ENCODE measurements around the gene CCDC188. TPM values are rescaled to one million over a fixed set of nuclear protein-coding genes. Genes with fewer than 3 reads are reported as not detected.

CCDC188 gene
- total RNA-seq, 1 donor from 2014 or later: 0.44 TPM

DNA sequence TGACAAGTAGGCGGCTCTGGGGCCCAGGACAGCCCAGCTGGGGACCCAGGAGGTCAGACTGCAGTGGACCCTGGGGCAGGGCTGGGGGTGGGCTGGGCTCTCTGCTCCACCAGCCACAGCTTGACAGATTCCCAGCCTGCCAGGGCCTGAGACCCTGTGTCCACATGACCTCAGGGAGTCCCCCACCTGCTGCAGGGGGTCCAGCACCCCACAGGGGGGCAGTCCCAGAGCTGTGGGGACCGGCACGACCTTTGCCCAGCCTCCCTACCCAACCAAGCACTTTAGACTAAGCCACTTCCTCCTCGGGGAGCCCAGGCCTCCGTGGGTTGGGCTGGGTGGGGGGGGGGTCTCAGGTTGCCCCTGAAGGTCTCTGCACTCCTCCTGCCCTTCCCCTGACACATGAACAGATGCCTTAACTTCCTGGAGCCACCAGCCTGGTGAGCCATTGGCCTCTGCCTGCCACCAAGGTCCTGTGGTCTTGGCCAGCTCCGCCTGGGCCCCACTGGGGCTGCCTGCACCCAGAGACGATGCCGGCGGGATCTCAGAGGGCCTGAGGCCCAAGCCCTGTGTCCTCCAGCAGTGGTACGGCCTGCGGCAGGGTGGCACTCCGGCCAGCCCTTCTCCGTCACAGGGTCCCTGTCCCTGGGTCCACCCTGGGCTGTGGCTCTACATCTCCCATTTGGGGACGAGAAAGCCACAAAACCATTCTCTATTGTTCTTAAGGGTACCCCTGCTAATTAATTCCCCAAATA, 3.4 kb downstream of the CCDC188 start:
- no peak for ATAC-seq

DNA sequence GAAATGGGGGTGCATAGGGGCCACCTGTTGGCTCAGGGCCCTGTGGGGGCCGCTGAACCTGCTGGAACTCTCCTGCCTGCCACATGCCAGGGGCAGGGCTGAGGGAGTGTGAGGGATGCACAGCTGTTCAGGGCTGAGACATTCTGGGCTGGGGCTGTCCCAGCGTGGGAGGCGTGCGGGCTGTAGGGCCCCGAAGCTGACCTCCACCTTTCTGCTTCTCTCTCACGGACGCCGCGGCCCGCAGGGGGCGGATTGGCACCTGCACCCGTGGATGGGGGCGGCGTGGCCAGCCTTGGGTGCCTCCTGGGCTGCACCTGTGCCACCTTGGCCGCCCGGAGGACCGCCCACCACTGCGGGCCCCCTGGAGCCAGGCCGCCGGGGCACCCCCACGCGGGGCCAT, 4.1 kb downstream of the CCDC188 start:
- ATAC-seq: no peak

DNA sequence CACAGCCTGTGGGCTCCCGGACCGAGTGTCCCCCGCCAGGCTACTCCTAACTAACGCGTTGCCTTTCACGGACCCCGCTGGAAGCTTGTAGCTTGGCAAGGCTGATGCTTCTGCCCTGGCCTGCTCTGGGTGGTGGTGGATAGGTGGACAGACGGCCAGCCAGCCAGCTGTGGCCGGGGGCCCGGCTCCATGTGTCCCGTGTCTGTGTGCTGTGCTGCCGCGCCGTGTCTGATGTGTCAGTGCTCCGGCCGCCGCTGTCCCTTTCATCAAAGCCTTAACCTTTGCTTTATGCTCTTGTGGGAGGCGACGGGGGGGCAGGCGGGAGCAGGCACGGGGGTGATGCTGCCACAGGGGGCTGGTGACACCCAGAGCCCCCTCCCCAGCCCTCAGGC, 5.0 kb downstream of the CCDC188 start:
- no peak for ATAC-seq

DNA sequence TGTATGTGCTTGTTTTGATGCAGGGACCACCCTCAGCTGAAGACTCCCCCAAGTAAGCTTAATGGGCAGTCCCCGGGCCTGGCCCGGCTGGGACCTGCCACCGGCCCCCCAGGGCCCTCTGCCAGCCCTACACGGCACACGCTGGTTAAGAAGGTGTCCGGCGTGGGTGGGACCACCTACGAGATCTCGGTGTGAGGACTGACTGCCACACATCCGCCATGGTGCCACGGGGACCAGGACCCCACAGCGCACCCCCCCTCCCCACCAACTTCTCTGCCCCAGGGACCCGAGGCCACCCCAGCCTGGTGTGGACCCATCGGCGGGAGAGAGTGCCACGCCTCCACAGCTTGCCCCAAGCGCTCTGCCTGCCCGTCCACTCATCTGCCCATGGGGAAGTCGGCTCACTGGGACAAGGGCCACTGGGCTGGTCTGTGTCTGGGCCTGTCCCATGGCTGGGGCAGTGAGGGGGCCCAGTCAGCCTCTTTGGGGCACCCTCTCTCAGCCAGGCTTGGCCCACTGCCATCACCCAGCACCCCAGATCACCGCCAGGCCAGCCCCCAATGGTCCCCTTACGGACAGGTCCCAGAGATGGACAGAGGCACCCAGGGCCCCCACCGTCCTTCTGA, 5.5 kb downstream of the CCDC188 start:
- ATAC-seq: no peak

DNA sequence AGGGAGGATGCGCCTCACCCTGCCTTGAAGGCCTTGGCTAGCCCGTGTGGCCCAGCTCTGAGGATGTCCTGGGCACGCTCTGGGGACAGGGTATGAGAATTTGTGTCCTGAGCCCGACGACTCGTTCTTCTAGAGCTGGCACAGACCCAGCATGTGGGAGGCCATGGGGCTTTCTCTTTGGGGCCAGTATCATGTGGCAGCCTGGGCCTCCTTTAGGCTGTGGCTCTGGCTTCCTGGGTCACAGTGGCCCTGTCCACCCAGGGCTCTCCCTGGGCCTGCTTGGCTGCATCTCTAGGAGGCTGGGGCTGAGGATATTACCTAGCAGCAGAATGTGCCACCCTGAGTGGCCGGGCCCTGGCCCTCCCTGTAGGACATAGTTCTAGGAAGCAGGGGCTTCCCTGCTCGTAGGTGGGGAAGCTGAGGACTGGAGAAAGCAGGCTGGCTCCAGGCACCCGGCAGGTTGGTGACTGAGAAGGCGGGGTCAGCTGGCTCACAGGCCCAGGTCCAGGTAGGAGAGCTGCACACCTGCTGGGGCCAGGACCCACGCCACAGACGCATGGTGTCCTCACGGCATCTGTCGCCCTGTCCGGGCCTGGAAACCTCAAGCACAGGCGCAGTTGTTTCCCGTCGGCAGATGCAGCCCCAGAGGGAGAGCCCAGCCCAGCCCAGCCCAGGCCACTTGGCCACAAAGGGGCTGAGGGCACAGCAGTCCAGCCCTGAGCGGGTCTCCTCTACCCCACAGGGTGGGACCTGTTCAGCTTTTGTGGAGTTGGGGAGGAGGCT, 6.8 kb downstream of the CCDC188 start:
- no peak for ATAC-seq

DNA sequence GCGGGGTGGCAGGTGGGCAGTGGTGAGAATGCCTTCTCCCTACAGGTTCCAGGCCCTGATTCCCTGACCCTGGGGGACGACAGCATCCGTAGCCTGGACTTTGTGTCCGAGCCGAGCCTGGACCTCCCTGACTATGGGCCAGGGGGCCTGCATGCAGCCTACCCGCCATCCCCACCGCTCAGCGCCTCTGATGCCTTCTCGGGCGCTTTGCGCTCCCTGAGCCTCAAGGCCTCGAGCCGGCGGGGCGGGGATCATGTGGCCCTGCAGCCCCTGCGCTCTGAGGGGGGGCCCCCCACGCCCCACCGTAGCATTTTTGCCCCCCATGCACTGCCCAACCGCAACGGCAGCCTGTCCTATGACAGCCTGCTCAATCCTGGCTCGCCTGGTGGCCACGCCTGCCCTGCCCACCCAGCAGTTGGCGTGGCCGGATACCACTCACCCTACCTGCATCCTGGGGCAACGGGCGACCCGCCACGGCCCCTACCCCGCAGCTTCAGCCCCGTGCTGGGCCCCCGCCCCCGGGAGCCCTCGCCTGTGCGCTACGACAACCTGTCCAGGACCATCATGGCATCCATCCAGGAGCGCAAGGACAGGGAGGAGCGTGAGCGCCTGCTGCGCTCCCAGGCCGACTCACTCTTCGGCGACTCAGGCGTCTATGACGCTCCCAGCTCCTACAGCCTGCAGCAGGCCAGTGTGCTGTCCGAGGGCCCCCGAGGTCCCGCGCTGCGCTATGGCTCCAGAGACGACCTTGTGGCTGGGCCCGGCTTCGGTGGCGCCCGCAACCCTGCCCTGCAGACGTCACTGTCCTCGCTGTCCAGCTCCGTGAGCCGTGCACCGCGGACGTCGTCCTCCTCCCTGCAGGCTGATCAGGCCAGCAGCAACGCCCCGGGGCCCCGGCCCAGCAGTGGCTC, 7.9 kb downstream of the CCDC188 start:
- no peak for ATAC-seq

DNA sequence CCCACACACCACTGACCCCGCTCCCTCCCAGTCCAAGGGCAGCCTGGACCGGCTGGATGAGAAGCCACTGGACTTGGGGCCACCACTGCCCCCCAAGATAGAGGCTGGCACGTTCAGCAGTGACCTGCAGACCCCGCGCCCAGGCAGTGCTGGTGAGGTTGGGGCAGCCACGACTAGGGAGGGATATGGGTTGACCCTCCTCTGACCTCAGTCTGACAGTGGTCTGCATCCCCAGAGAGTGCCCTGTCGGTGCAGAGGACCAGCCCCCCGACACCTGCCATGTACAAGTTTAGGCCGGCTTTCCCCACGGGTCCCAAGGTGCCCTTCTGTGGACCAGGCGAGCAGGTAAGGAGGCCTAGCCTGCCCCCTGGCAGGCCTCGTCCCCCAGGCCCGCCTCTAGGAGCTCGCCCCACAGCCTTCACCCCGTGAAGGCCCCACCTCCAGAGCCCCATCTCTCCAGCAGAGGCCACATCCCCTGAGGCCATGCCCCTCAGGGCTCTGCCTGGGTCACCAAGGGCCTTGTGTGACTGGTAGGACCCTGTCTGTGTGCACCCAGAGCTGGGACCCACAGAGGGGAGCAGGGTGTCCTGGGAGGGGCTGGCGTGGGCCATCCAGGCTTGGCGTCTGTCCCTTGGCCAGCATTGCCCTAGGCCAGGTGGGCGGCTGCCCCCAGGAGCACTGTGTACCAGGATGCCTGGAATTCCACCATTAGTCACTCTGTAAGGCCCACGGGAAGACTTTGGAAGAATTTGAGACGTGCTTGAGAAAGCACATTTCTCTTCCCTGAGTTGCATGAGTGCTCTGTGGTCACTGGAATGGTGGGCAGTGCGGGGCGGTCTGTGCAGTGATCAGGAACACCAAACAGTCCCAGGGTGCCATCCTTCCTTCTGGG, 9.4 kb downstream of the CCDC188 start:
- ATAC-seq: no peak

DNA sequence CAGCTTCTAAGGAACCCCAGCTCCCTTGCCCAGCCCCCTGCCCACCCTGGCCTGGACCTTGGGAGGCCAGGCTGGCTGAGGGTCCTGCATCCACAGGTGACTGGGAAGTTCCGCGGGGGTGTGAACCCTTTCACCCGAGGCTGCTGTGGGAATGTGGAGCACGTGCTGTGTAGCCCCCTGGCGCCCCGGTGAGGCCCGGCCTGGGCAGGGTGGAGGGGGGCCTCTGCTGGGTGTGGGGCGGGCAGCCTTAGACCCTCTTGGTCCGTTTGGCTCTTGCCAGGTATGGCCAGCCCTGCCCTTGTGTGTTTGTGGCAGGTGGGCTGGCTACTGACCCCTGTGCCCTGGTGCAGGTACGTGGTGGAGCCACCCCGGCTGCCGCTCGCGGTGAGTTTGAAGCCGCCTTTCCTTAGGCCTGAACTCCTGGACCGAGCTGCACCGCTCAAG, 10.3 kb downstream of the CCDC188 start:
- ATAC-seq: no peak

DNA sequence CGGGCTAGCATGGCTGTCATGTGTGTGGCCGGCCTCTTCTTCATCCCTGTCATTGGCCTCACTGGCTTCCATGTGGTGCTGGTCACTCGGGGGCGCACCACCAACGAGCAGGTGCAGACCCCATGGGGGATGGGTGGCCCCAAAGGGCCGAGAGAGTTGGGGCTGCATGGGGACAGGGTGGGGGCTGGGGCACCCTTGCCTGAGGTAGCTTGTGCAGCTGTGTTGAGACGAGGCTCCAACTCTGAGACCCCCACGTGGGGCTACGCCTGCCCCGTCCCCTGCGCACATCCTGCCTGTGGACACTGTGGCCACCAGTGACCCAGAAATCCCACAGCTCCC, 10.8 kb downstream of the CCDC188 start:
- ATAC-seq: no peak

DNA sequence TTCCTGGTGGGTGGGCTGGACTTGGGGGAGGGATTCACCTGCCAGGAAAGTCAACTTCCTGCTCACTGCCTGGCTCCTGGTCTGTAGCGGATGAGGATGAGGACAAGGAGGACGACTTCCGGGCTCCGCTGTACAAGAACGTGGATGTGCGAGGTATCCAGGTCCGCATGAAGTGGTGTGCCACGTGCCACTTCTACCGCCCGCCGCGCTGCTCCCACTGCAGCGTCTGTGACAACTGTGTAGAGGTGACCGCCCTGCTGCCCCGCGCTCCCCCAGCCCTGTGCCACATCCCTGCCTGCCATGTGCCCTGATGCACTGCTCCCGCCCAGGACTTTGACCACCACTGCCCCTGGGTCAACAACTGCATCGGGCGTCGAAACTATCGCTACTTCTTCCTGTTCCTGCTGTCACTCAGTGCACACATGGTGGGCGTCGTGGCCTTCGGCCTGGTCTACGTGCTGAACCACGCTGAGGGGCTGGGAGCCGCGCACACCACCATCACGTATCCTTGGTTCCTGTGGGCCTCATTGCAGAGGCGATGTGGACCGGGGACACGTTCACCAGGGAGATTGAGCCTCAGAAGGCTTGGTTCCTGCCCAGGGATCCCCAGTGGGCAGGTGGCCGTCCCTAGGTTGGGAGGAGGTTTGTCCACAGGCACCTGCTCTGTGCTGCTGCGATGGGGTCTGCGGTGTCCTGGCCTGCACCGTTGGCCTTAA, 11.3 kb downstream of the CCDC188 start:
- ATAC-seq: no peak

DNA sequence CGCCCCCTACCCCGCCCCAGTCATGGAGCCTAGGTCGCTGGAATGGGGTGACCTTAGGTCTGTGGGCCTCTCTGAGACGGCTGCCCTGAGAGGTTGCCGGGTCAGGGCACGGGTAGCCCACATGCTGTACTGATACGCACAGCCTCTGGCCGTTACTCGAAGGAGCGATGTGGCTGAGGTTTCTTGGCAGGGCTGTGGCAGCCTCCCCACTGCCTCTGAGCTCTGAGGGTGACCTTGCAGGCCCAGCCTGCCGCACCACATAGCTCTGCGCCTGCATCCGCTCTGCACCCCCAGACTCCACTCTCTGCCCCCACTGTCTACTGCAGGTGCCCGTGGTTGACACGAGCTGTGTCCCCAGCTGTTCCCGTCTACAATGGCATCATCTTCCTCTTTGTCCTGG, 12.0 kb downstream of the CCDC188 start:
- ATAC-seq: no peak

DNA sequence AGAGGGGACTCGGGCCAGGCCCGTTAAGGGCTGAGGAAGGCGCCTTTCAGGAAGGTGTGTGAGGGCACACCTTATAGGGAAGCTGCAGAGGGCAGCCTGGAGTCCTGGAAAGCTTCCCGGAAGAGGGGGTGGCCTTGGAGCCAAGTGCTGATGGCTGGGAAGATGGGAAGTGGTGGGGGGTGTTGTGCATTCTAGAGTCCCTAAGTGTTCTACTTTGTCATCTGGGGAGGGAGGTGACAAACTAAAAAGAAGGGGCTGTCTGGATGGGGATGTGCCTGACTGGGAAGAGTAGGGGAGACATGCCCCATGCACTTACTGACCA, 12.5 kb downstream of the CCDC188 start:
- ATAC-seq: no peak

DNA sequence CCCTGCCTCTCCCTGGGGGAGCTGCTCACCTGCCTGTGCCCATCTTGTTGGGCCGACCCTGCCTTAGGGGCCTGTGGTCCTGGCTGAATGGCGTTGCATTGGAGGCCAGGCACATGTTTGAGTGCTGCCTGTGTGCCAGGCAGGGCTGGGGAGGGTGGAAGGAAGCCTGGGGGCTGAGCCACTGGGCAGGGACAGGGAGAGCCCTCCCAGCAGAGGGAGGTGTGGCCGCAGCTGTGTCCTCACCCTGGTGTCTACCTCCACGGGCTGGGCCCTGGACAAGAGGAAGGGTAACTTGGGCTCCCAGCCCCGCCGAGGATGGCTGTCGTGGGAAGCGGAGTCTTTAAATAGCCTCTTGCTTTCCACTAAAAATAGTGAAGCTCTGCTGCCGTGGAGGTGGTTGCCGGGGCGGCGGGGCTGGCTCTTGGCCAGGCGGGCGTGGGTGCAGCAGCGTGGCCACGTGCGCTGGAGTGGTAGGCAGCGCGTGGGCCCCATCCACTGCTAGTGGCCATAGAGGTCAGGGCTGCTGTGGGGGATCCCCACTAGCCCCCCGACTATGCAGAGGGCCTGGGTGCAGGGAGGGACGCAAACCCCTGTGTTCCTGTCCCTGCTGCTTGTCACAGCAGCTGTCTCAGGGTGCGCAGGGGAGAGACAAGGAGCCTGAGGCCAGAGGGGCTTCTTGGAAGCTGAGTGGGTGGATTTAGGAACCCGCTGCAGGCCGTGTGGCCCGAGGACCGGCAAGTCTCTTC, 13.0 kb downstream of the CCDC188 start:
- no peak for ATAC-seq

DNA sequence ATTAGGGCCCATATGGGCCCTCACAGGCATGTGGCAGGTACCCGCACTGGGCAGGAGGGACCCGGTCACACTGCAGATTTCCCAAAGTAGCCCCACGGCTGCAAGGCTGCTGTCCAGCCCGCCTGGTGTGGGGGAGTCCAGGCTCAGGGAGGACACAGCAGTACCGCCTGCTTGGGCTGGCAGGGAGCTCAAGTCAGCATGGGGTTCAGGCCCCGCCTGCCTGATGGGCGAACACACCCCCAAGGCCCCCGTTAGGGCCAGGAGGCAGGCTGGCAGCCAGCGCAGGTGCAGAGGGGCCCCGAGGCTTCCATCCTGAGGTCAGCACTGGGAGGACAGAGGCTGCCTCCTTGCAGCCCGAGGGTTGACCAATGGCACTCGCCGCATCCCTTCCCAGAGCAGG, 13.7 kb downstream of the CCDC188 start:
- ATAC-seq: no peak

DNA sequence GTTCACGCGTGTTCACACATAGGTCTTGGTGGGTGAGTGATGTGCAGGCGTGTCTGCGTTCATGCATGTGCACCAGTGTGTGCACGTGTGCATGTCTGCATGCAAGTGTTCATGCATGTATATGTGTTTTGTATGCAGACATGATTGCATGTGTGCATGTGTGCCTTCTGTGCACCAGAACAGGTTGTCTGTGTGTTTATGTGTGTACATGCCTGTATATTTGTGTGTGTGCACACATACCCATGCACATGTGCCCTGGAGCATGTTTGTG, 14.3 kb downstream of the CCDC188 start:
- ATAC-seq: no peak

DNA sequence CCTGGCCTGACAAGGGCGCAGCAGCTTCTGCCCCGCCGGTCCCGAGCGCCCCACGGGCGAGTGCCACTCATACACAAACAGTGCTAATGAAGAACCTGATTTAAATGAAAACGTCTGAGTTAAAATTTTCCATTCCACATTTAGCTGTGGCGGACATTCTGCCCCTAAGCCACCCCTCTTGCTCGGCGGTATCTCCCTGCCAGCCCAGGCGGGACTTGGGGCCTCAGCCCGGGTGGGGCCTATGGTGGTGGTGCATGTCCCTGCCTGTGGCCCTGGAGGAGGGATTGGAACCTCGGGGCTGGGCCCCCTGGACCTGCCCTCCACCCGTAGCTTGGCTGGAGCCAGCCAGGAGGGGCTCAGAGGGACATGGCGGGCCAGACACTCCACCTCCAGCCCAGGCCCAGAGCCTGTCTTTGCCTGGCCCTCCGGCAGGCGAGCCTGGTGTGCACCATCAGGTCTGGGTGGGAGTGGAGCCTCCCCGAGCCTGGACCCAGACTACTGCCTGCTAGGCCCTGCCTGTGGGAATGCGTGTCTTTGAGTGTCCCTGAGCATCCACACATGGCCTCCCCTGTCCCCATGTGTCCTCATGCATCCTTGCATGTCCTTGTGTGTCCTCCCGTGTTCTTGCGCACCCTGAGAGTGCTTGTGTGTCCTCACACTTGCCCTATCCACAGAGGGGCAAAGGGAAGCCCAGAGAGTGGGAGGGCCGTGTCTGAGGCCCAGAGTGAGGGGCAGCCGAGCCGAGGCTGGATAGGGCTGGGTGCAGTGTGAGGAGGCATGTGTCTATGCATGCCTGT, 14.9 kb downstream of the CCDC188 start:
- no peak for ATAC-seq

DNA sequence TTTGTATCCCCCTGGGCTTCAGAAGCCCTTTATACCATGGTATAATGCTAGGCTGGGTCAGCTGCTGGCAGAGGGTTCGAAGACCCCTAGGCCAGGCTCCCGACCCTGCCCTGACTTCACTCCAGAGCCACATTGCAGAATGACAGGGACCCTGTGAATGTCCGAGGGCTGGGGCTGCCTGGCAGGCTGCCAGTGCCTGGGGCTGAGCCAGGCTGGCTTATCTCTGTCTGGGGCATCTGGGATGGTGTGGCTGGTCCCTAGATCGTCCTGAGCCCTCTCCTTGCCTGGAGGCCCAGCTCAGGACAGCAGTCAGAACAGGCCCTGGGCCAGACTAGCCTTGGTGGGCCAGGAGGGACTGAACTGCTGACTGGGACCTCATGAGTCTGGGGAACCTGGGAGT, 15.6 kb downstream of the CCDC188 start:
- ATAC-seq: no peak

DNA sequence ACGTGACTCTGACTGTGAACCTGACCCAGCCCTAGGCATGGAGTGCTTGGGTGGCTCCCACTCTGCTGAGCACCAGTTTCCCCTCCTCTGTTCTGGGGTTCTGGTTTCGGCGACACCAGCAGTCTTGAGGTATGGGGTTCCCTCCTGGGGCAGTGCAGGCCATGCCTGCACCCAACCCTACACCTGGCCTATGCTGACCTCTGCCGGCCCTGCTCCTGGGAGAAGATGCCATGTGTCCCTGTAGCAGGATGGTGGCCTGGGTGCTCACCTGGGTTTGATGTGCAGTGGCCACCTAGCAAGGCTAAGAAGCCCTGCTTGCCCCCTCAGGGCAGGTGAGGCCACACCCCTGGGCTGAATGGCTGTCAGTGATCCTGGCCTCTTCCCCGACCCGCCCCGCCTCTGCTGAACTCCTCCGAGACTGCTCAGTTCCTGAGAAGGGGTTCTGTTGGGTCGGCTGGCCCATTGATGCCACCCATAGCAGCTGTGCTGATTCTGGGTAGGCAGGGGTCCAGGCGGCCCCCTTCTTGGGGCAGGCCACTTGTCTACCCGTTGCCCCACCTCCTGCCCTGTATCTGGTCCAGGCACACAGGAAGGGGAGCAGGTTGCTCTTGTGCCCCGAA, 16.8 kb downstream of the CCDC188 start:
- ATAC-seq: no peak

DNA sequence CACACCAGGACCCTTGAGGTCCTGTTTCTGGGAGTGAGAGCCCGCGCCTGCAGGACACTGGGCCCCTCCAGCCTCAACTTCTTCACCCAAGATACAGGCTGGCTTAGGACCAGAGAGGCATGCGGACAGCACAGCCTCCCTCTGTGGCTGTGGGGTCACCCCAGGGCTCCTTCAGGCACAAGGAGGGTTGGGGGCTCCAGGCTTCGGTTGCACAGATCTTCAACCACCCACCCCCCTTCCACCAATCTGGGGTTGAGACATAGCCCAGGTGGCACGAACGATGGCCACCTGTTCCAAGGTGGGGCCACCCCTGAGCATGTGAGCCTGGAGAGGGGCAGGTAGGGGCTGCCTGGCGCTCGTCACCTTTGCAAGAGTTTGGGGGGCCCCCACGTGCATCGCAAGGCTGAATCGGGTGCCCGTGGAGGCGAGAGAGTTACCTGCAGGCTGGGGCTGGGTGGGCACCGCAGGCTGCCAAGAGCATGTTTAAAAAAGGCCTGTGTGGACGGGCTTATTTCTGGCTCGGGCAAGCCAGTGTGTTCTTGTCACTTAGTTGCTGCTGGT, 18.1 kb downstream of the CCDC188 start:
- ATAC-seq: no peak

All from esophagus mucosa (tissue), 1 donor.